ENCODE data around the gene FABP1.

DNA sequence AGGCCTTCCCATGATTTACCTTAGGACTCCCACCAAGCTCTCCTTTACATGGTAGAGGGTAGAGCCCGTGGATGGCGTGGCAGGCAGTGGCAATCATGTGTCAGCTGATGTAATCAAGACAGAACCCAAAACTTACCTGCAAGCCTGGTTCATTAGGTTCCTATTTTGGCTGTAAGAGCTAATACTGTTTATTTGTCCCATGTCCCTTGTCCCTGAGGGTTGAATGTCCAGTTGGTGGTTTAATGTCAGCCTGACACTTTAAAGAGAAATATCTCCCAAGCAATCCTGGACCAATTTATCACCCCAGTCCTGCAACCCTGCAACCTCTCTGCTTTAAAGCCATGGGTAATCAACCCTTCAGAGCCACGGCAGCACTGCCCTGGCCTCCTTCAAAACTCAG lies 6.0 kb upstream of the FABP1 start:
- TF ChIP-seq, protein P1, sequence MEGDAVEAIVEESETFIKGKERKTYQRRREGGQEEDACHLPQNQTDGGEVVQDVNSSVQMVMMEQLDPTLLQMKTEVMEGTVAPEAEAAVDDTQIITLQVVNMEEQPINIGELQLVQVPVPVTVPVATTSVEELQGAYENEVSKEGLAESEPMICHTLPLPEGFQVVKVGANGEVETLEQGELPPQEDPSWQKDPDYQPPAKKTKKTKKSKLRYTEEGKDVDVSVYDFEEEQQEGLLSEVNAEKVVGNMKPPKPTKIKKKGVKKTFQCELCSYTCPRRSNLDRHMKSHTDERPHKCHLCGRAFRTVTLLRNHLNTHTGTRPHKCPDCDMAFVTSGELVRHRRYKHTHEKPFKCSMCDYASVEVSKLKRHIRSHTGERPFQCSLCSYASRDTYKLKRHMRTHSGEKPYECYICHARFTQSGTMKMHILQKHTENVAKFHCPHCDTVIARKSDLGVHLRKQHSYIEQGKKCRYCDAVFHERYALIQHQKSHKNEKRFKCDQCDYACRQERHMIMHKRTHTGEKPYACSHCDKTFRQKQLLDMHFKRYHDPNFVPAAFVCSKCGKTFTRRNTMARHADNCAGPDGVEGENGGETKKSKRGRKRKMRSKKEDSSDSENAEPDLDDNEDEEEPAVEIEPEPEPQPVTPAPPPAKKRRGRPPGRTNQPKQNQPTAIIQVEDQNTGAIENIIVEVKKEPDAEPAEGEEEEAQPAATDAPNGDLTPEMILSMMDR (IDR thresholded peaks at IDR 0.05 in 8 of 11, conservative IDR thresholded peaks at IDR 0.05 in 3 of 11) = no peak
- no peak for TF ChIP-seq POLR2A (IDR thresholded peaks at IDR 0.05)
- TF ChIP-seq POLR2AphosphoS5 (IDR thresholded peaks at IDR 0.05) = no peak

All from spleen (tissue), 7 donors.